GM15510 (cell line): ENCODE measurements around the gene RWDD1.

ENCODE experiments used
- POLR2A ChIP-seq: IDR thresholded peaks from 3 replicates; pipeline ENCODE4 v1.6.1; 2011; ENCODE audit warnings: borderline replicate concordance; ENCODE audit not compliant: insufficient read length; ENCODE audit errors: extremely low read depth

RWDD1 gene

DNA sequence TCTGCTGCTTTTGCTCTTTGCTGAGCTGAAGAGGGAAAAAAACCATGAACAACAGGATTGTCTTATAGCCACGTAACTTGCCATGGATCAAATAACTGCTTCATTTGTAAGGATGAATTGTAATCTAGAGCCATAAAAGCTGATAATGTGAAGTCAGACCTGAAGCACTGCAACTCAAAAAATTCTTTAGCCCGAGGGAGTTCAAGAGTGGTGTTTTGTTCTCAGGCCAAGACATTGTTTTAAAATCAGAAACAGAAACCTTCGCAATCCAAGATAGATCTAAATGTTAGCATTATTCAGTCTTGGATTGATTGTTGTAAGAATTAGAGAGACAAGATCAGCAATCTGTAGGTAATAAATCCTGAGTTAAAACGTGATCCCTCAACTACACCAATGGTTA is 25.7 kb upstream of the RWDD1 start, which contains the start of gene TRAPPC3L:
TRAPPC3L (minus strand) TSS at position 34 of the 400 bp plus-strand sequence. CDS start 170 bp downstream, outside the sequence.
- TF ChIP-seq POLR2A: no peak

DNA sequence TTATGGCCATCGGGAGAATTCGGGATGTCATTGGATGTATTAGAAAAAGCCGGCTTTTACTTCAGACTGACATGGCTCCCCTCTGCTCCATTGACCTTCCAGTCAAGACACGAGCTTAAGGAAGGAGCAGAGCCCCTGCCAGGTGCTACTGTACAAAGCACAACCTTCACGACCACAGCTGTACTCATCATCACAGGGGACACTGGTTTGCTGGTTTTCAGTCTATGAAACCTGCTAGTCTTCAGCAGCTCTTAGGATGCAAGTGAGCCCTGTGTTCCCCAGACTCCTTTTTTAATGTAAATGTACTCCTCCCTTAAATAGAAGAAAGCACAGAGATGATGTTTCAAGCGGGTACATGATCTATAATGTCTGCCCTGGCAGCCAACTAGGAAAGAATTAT is 23.9 kb upstream of the RWDD1 start:
- TF ChIP-seq POLR2A: no peak

DNA sequence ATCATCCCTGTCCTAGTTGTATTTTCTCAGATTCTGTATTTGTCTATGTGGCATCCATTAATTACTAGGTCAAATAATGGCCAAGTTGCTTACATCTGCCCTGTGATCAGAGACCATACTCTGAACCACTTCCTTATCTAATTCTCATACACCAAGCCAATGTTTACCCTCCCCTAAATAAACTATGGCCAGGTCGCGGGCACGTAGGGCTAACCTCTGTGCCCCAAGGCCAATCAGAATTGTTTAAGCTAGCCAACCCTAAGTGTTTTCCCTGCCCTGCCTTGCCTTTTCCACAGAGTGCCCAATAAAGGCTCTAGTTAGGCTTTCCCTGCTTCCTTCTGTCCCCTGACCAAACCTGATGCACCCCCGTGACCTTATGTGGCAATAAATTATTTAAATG is 20.5 kb upstream of the RWDD1 start:
- no peak for TF ChIP-seq POLR2A

DNA sequence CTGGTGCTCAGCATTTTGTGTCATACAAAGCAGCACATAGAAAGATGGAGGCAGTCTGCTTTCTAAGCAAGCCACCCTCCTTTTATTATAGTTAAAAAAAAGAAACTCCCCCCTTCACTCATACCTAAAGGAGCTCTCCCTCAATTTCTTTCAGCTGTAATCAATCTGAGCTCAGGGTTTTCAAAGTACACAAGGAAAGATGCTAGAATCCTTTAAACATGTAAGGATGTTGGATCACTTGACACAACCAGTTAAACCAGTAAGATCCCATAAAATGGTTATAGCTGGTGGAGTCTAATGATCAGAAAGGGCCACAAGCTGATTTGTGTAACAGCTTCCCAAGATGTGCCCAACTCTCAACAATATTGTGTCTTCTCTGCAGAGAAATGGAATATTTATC is 17.9 kb upstream of the RWDD1 start, which contains the start of gene CALHM4:
CALHM4 (plus strand) TSS at position 301 of the 400 bp plus-strand sequence; CDS start at position 344, 43 bp downstream.
- no peak for TF ChIP-seq POLR2A

DNA sequence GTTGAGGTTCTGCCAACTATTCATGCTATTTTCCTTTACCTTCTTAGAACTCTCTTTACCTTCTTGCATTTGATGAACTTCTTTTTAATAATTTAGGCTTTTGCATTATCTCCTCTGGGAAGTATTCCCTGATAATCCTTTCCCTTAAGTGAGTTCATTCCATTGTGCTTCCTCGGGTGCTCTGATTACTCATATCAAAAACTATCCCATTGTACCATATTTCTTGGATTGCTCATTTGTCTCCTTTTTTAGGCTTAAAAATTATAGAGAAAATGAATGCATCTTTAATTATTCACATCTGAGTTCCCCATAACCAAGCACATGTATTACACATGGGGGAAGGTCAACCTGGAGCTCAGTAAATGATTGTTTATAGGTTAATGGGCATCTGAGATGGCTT is 15.2 kb upstream of the RWDD1 start:
- no peak for TF ChIP-seq POLR2A

DNA sequence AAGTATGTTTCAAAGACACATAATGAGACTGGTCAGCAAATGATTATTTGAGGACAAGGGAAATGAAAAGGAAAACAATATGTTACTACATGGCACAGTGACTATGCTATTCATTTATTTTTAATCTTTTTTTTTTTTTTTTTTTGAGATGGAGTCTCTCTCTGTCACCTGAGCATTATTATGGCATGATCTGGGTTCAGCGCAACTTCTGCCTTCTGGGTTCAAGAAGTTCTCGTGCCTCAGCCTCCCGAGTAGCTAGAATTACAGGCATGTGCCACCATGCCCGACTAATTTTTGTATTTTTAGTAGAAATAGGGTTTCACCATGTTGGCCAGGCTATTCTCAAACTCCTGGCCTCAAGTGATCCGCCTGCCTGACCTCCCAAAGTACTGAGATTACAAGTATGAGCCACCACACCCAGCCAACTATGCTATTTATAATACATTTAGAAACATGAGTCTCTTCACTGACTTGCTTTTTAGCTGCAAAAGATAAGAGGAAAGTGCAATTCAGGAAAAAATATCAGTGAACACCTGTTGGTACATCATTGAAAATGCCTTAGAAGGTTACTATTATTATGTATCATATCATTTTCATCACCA is 14.4 kb upstream of the RWDD1 start:
- no peak for TF ChIP-seq POLR2A

DNA sequence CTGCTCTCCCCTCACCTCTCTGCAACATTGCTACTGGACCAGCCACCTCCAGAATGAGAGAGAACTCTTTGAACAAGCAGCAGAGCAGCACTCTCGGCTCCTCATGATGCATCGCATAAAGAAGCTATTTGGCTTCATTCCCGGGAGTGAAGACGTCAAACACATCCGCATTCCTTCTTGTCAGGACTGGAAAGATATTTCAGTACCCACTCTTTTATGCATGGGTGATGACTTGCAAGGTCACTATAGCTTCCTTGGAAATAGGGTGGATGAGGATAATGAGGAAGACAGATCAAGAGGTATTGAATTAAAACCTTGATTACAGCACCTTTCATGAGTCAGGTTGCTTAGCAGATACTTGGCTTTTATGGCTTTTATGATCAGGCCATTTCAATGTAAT is 13.4 kb upstream of the RWDD1 start:
- no peak for TF ChIP-seq POLR2A

DNA sequence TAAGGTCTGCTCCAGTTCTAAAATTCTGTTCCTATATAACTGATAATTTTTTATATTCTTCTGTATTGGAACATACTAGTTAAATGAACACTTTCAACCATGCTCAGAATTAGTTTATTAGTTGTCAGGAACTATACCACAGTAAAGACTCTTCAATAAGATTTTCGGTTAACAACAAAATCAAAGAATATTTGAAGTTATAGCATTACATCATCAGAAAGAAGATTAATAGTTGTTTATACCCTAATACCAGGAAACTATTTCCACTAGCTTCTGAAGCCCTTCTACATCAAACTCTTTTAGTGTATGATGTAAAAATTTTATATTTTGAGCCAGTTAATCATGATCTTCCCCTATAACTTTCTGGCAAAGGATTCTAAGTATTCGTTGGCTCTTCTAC is 11.2 kb upstream of the RWDD1 start:
- TF ChIP-seq POLR2A: no peak

DNA sequence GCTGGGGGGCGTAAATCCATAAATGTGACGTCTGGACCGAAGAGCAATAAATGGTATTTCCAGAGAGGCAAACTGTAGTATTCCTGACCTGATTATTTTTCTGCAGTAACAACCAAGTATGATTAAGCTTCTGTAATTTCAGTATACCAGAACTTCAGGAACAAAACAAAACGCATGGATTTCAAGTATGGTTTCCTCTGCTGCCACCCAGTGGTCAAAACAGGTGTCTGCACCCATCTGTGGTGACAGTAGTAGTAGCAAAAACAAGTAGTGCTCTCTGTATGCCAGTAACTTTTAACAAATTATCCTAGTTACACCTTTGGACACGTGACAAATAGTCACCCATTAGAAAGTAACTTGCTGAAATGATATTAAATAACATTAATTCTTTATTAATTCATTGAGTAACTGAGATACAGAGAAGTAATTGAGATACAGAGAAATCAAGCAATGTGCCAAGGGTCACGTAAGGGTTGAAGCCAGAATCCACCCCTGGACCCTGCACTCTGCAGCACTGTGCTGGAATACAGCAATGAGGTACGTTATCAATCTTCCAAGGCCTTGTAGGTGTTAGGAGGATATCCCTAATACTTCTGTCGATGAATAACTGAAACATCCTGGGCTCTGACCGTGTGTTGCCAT is 9.8 kb upstream of the RWDD1 start:
- no peak for TF ChIP-seq POLR2A

DNA sequence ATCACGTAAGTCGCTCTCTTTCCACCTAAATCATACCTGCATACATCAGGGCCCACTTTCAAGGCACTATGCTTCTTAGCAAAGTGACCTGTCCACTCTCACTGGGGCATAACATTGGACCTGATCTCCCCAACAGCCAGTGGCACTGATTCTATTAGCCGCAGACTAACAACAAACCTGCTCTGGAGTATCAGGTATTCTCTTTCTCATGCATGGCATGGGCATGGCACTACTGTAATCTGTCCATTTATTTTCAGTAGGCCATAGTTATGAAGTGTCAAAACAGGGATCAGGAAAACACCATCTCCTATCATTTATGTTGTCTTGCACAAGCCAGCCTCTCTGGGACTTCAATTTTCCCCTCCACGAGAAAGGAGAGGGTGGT is 9.3 kb upstream of the RWDD1 start:
- no peak for TF ChIP-seq POLR2A

DNA sequence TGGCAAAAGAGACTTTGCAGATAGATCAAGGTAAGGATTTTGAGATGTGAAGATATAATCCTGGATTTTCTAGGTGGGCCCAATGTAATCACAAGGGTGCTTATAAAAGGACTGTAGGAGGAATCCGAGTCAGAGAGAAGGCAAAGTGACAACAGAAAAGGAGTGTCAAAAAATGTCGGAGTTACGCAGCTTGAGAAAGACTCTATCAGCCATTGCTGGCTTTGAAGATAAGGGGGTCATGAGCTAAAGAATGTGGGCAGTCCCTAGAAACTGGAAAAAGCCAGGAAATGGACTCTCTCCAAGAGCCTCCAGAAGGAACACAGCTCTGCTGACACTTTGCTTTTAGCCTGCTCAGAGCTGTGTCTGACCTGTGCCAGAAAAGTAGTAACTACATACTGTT is 8.7 kb upstream of the RWDD1 start:
- TF ChIP-seq POLR2A: no peak

DNA sequence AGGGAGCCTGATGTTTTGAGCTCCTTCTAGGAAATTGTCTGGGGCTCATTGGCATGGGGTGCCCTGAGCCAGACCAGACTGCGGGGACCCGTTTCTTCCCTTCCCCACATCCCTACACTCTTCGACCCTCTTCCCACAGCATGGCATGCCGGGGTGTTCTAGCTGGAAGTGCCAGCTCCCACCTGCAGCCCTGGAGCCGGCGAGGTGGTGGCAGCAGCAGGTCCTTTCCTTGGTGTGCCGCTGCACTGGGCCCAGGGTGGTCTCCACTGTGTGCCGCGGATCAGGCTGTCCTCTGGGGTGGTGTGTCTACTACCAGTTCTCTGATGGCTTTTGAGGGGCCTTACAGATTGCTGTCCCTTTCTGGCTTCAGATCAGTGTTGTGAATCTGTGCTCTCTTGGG is 7.5 kb upstream of the RWDD1 start:
- TF ChIP-seq POLR2A: no peak

DNA sequence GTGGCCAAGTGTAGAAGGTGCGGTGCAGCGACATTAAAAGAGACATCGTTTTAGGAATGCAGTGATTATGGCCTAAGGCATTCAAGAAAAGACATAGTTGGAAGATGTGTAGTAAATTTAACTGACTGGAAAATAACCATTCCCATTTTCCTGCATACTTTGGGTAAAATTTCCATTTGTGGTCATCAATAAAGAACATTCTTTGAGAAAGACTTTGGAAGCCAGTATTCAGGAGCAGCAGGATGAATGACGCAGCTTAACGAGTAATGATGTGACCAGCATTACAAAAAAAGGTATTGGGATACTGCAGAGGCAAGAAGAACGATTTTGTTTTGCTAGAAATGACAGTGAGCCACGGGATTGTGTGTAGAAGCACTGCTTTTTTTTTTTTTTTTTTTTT is 7.0 kb upstream of the RWDD1 start:
- no peak for TF ChIP-seq POLR2A

DNA sequence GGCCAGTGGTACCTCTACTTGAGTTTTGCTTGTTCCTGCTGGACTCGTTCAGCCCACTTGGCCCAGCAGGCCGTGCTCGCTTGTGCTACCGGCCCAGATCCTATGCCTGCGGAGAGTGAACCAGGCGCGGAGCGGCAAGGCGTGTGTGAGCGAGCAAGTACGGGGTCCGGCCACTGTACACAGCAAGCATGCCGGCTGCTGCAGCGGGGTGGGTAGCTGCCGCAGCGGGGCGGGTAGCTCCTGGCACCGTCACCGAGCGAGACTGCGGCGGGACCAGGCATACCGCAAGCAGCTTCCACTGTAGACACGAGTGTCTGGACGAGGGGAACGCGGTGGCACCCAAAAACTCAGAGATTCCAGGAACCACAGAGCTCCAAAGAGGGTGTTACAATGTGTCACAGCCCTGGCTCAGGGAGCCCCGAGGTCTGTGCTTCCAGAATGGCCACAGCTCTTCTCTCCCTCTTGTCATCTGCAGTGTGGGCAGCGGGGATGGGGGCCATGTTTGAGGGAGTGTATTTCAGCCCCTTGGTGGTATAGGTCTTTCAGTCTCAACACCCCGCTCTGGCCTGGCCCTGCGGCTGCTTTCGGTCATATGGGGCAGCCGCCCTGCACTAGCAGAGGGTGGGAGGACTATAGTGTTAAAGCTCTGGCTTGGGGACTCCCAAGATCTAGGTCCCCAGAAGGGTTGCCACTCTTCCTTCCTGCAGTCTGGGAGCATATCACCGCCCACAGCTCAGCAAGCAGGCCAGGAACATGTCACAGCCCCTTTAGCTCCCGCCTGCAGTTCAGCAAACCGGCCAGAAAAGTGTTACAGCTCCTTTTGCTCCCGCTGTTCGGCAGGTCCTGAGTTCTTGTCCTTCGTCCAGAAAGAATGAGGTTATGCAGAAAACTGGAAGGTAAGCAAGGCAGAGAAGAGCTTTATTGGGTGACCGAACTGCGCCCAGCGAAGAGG is 6.1 kb upstream of the RWDD1 start:
- TF ChIP-seq POLR2A: no peak

DNA sequence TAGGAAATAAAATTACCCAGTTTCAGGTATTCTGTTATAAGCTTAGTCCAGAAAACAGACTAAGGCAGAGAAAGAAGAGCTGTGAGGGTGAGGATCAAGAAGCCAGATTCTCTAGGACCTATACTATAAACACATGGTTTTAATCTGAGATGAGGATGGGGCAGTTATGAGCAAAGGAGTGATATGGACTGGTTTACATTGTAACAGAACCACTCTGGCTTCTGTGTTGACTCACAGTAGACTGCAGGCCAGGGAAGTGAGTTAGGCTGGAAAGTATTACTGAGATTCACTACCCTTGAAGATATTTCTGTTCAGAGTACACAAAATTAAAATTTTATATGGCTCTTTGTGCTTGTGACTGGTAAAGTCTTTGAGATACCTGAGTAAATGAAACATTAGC is 3.2 kb upstream of the RWDD1 start:
- no peak for TF ChIP-seq POLR2A
